ENCODE results near the gene SDSL.

- no peak for TF ChIP-seq EZH2phosphoT487 (IDR thresholded peaks at IDR 0.05; ENCODE audit: borderline replicate concordance)
- no peak for TF ChIP-seq CTCF (conservative IDR thresholded peaks at IDR 0.05; ENCODE audit: low read length)
These were observed 35.2 kb upstream of the SDSL start for GRCh38 chr12:113386866-113387566.

Measured in Loucy (cell line).